HepG2 (cell line): ENCODE measurements around the gene CSNK1D. TPM values are rescaled to one million over a fixed set of nuclear protein-coding genes. Genes with fewer than 3 reads are reported as not detected.
A peak's percentile ranks its signal among the peaks of the same experiment; 100 is the strongest.

Experiments
- AHR ChIP-seq: IDR thresholded peaks from 2 replicates; pipeline ENCODE4 v1.6.1; 2018; ENCODE audit warnings: missing genetic modification reagents, missing compliant biosample characterization
- CERS6 ChIP-seq: sonication (generic); formaldehyde crosslinking; IDR thresholded peaks from 2 replicates; pipeline ENCODE4 v1.5.0; 2020; ENCODE audit warnings: missing genetic modification reagents
- E2F5 ChIP-seq: sonication (generic); formaldehyde crosslinking; conservative IDR thresholded peaks from 2 replicates; pipeline ENCODE4 v1.4.0; 2020; ENCODE audit warnings: missing genetic modification reagents
- GATAD2A ChIP-seq: IDR thresholded peaks from 2 replicates; pipeline ENCODE4 v1.6.1; 2016
- HIVEP1 ChIP-seq: sonication (generic); formaldehyde crosslinking; IDR thresholded peaks from 2 replicates; pipeline ENCODE4 v1.4.0; 2020; ENCODE audit warnings: mild to moderate bottlenecking, missing genetic modification reagents
- HOXA3 ChIP-seq: sonication (generic); formaldehyde crosslinking; IDR thresholded peaks from 2 replicates; pipeline ENCODE4 v1.5.0; 2020; ENCODE audit warnings: missing genetic modification reagents
- JUND ChIP-seq: sonication (generic); formaldehyde crosslinking; IDR thresholded peaks from 2 replicates; pipeline ENCODE4 v1.8.0; 2022; ENCODE audit warnings: mild to moderate bottlenecking, missing genetic modification reagents
- KLF12 ChIP-seq: sonication (generic); formaldehyde crosslinking; IDR thresholded peaks from 2 replicates; pipeline ENCODE4 v1.4.0; 2020; ENCODE audit warnings: missing genetic modification reagents, borderline replicate concordance
- MTERF4 ChIP-seq: sonication (generic); formaldehyde crosslinking; IDR thresholded peaks from 2 replicates; pipeline ENCODE4 v1.8.0; 2023; ENCODE audit warnings: mild to moderate bottlenecking, missing genetic modification reagents
- MYNN ChIP-seq: sonication (generic); formaldehyde crosslinking; IDR thresholded peaks from 2 replicates; pipeline ENCODE4 v1.4.0; 2020; ENCODE audit warnings: mild to moderate bottlenecking, low read depth, missing genetic modification reagents
- RXRB ChIP-seq: IDR thresholded peaks from 2 replicates; pipeline ENCODE4 v1.6.1; 2016; ENCODE audit warnings: borderline replicate concordance, missing genetic modification reagents, missing compliant biosample characterization
- SMARCE1 ChIP-seq: fragments of 450-650 bp; IDR thresholded peaks from 2 replicates; pipeline ENCODE4 v1.6.1; 2017; ENCODE audit warnings: borderline replicate concordance
- SMC3 ChIP-seq: IDR thresholded peaks from 2 replicates; pipeline ENCODE4 v1.6.1; 2011; ENCODE audit warnings: low read length, improper control_type of control experiment
- ZMYM3 ChIP-seq: sonication (generic); formaldehyde crosslinking; IDR thresholded peaks from 2 replicates; pipeline ENCODE4 v1.5.1; 2020; ENCODE audit warnings: mild to moderate bottlenecking, missing genetic modification reagents
- ZNF256 ChIP-seq: sonication (generic); formaldehyde crosslinking; conservative IDR thresholded peaks from 2 replicates; pipeline ENCODE4 v1.4.0; 2020; ENCODE audit warnings: missing genetic modification reagents
- ZNF451 ChIP-seq: sonication (generic); formaldehyde crosslinking; IDR thresholded peaks from 2 replicates; pipeline ENCODE4 v1.5.0; 2020; ENCODE audit warnings: mild to moderate bottlenecking, missing genetic modification reagents
- ZNF503 ChIP-seq: sonication (generic); formaldehyde crosslinking; IDR thresholded peaks from 2 replicates; pipeline ENCODE4 v1.4.0; 2020; ENCODE audit warnings: missing genetic modification reagents
- ZNF589 ChIP-seq: sonication (generic); formaldehyde crosslinking; conservative IDR thresholded peaks from 2 replicates; pipeline ENCODE4 v1.8.0; 2022; ENCODE audit warnings: mild to moderate bottlenecking, moderate library complexity, missing genetic modification reagents
- ZNF614 ChIP-seq: IDR thresholded peaks from 2 replicates; pipeline ENCODE4 v1.6.1; 2018; ENCODE audit warnings: missing biosample characterization, missing genetic modification reagents, inconsistent platforms, borderline replicate concordance
- ZNF800 ChIP-seq: sonication (generic); formaldehyde crosslinking; IDR thresholded peaks from 2 replicates; pipeline ENCODE4 v1.4.0; 2020; ENCODE audit warnings: missing genetic modification reagents
- ZSCAN22 ChIP-seq: sonication (generic); formaldehyde crosslinking; IDR thresholded peaks from 2 replicates; pipeline ENCODE4 v1.4.0; 2020; ENCODE audit warnings: mild to moderate bottlenecking, missing genetic modification reagents
- ZUFSP ChIP-seq: sonication (generic); formaldehyde crosslinking; IDR thresholded peaks from 2 replicates; pipeline ENCODE4 v1.9.0; 2021; ENCODE audit warnings: missing genetic modification reagents, mild to moderate bottlenecking, borderline replicate concordance
- polyA plus RNA-seq, 8 experiments: library from polyadenylated mRNA; depleted of rRNA in 3 of 8; stranded (reverse) in 7 of 8; unstranded in 1 of 8; fragments of >200 nt; fragmentation: Illumina TruSeq in 4 of 8; extraction: Trizol in 4 of 8; gene quantifications; 2 replicates each; pipeline versions ENCODE4 v1.2.1 to v1.2.3, GENCODE V29; 2011 to 2016; ENCODE audit warnings: low read depth in 4 of 8, missing spikeins in 1 of 8, mixed read lengths in 1 of 8; ENCODE audit not compliant: insufficient read depth in 1 of 8
- total RNA-seq, 5 experiments: library from RNA; depleted of rRNA; stranded (reverse); fragments of >200 nt; fragmentation: Illumina TruSeq; extraction: Trizol; gene quantifications; 2 replicates each; pipeline ENCODE4 v1.2.3, GENCODE V29; 2016; ENCODE audit warnings: low read depth in 1 of 5

The CSNK1D gene
- total and polyA plus RNA-seq, 2 of the 13 experiments (the other 11 are each of a cell fraction or from before 2014, with no cell fraction given), result 31.5 to 128 TPM

GRCh38 chr17:82242977-82243647 is 30.4 kb downstream of the CSNK1D start (continued):
- TF ChIP-seq CERS6 (CRISPR knock-in tag), result no peak
- TF ChIP-seq ZMYM3 (CRISPR knock-in tag), result 0 out of 2 replicates have a peak, but pooled peaks have one; percentile 25
- TF ChIP-seq AHR (CRISPR knock-in tag), result no peak
- no peak for TF ChIP-seq ZUFSP
- no peak; the same call in none of the 2 replicates for TF ChIP-seq HOXA3 (CRISPR knock-in tag)
- TF ChIP-seq ZNF451, result peak; percentile 45; the same call in 1 of the 2 replicates
- TF ChIP-seq ZNF614, result no peak
- TF ChIP-seq ZNF256, result no peak
- no peak for TF ChIP-seq KLF12 (CRISPR knock-in tag)
- TF ChIP-seq RXRB (CRISPR knock-in tag), result no peak; the same call in 1 of the 2 replicates
- no peak for TF ChIP-seq SMARCE1
- TF ChIP-seq MTERF4 (CRISPR knock-in tag), result no peak
- TF ChIP-seq MYNN (CRISPR knock-in tag), result no peak; the same call in 1 of the 2 replicates
- TF ChIP-seq ZSCAN22 (CRISPR knock-in tag), result no peak
- 0 out of 2 replicates have a peak, but pooled peaks have one; percentile 49 for TF ChIP-seq ZNF800 (CRISPR knock-in tag)
- 0 out of 2 replicates have a peak, but pooled peaks have one; percentile 1 for TF ChIP-seq SMC3
- no peak for TF ChIP-seq JUND (CRISPR knock-in tag)
- TF ChIP-seq E2F5, result no peak
- TF ChIP-seq HIVEP1 (CRISPR knock-in tag), result peak; percentile 86
- no peak for TF ChIP-seq ZNF589 (CRISPR knock-in tag)
- TF ChIP-seq GATAD2A (CRISPR knock-in tag), result peak; percentile 84
- no peak; the same call in 1 of the 2 replicates for TF ChIP-seq ZNF503 (CRISPR knock-in tag)
